Stimulated activated naive CD8-positive, alpha-beta T cell treated with anti-CD3 and anti-CD28 coated beads, Interleukin-15, amount 100 ng/mL, for 72 hours (primary cell): ENCODE data around the gene NDUFA8.

Experiments
- ATAC-seq: fragments of 150-1000 bp; cut with Tn5 transposase; 2 replicates; pipeline ENCODE4 v1.10.0; 2021; ENCODE audit warnings: mild to moderate bottlenecking, moderate library complexity
- DNase-seq, 2 donors: peaks; one replicate each; pipeline ENCODE4 v3.0.0; 2021 to 2022
- H3K27ac Mint-ChIP-seq, 2 donors: one replicate each; pipeline ENCODE4 v1.8.0; 2022; ENCODE audit warnings: mild to moderate bottlenecking in 2 of 2, mixed read lengths in 2 of 2, moderate library complexity in 2 of 2
- H3K27me3 Mint-ChIP-seq: one replicate; pipeline ENCODE4 v1.8.0; 2022; ENCODE audit warnings: mixed read lengths
- H3K4me1 Mint-ChIP-seq: one replicate; pipeline ENCODE4 v1.8.0; 2022; ENCODE audit warnings: mild to moderate bottlenecking, mixed read lengths
- H3K4me3 Mint-ChIP-seq, 2 donors: one replicate each; pipeline ENCODE4 v1.8.0; 2022; ENCODE audit warnings: mild to moderate bottlenecking in 2 of 2, mixed read lengths in 2 of 2, moderate library complexity in 1 of 2
- H3K9me3 Mint-ChIP-seq, 2 donors: one replicate each; pipeline ENCODE4 v1.8.0; 2022; ENCODE audit warnings: mixed read lengths in 2 of 2

NDUFA8 gene

GRCh38 chr9:122159925-122160246 is 307 bp upstream of the NDUFA8 start:
- H3K4me1 Mint-ChIP-seq, result peaks cover 29% of the 10 kb centered on the region
- peaks cover 28% of the 10 kb centered on the region for H3K27me3 Mint-ChIP-seq
- ATAC-seq (peak; percentile 1), DNase-seq (no peak)
- H3K4me3 Mint-ChIP-seq, result peak overlapping the region; percentile 92 to 97
- H3K27ac Mint-ChIP-seq, result peak overlapping the region; percentile 95 to 98
- H3K9me3 Mint-ChIP-seq, result peaks cover 5 to 8% of the 10 kb centered on the region in 2 donors

DNA sequence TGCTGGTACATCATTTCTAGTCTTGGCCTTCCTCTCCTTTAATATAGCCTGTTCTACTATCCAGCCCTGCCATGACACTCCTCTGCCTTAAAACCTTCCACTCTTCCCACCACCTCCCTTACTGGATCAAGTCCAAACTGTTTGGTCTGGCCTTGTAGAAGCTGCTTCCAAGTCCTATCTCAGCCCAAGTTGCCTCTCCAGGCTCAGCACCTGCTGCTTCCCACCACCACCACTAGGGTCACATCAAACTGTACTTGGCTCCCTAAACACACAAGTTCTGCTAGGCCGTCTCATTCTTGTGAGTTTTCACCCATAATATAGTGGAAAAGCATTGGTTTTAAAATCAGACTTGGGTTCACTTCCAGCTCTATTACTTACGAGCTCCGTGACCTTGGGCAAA is 1.4 kb downstream of the NDUFA8 start:
- peak; percentile 36 for ATAC-seq
- DNase-seq, result peak; percentile 15 to 32
- Mint-ChIP-seq H3K27me3 (peaks cover 18% of the 10 kb centered on the region), H3K4me3 (peak overlapping the region; percentile 34 to 54), H3K4me1 (peaks cover 39% of the 10 kb centered on the region), H3K9me3 (peaks cover 5 to 8% of the 10 kb centered on the region in 2 donors), H3K27ac (peak overlapping the region in 1 of 2 donors; percentile 23)

DNA sequence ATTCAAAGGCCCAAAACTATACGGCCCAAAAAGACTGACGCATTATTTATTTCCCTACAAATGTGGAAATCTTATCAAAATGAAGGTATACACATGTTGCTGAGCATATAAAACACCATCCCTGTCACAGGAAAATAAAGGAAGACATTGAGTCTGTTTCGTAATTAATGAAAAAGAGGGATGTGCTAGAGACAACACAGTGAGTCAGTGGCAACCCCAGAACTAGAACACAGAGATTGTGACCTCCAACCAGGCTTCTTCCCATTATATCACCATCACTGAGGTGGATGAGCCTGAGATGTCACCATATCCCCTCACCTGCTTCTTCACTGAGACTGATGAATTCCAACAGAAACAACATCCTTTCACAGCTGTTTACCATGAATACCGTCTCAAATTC is 3.8 kb downstream of the NDUFA8 start:
- no peak for ATAC-seq
- no peak overlapping the region for H3K27ac Mint-ChIP-seq

GRCh38 chr9:122151267-122151828 is 8.2 kb downstream of the NDUFA8 start:
- peaks cover 16% of the 10 kb centered on the region for H3K4me1 Mint-ChIP-seq
- no peaks in the 10 kb centered on the region for H3K9me3 Mint-ChIP-seq
- no peak overlapping the region for H3K4me3 Mint-ChIP-seq
- H3K27me3 Mint-ChIP-seq, result no peaks in the 10 kb centered on the region
- ATAC-seq, result no peak
- H3K27ac Mint-ChIP-seq, result no peak overlapping the region
- no peak for DNase-seq

More for the DNA sequence above, 3.8 kb downstream of the NDUFA8 start:
- no peak for DNase-seq
- Mint-ChIP-seq H3K4me1 (peaks cover 39% of the 10 kb centered on the region), H3K27me3 (peaks cover 4% of the 10 kb centered on the region), H3K4me3 (no peak overlapping the region), H3K9me3 (no peaks in the 10 kb centered on the region)

DNA sequence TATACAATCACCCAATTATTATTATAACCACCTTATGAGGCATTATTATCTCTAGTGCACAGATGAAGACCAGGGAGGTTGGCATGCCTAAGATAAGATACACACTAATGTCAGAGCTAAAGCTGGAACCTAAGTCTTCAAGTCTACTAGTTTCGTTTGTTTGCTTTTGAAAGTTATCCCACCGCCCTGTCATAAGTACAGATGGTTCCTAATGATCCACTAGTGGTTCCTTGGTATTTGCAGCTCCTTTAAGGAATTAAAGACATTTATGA is 14.1 kb downstream of the NDUFA8 start:
- no peak overlapping the region for H3K27ac Mint-ChIP-seq
- H3K27me3 Mint-ChIP-seq, result no peaks in the 10 kb centered on the region
- no peaks in the 10 kb centered on the region for H3K4me1 Mint-ChIP-seq
- H3K9me3 Mint-ChIP-seq, result no peaks in the 10 kb centered on the region
- no peak overlapping the region for H3K4me3 Mint-ChIP-seq
- DNase-seq, result no peak
- ATAC-seq, result no peak

DNA sequence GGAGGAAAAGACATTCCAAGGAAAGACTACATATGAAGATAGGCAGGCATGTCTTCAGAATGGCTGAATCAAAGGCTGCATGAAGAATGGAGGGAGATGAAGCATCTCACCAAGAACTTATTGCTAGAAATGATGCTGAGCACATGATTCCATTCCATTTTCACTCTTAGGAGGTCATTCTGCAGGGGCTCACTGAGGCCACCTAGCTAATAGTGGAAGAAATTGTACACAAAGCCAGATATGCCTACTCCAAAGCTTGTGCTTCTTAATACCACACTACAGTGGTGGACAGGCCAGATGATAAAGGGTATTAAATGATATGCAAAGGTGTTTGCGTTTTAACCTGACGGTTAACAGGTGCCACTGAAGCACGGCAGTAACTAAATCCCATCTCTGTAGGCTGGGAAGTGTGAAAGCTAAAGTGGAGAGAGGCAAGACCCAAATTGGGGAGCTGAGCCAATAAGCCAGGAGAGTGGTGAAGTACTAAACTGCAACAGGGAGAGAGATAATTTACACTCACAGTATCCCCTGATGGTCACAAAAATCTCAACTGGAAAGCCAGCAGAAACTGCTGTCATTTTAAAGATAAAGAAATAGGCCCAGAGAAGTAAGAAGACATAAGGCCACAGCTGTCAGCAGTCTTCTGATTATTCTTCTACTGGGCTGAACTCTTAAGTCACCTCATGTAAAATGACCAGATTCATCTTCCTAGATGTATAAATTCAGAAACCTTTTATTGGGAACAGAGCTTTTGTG is 14.6 kb downstream of the NDUFA8 start:
- Mint-ChIP-seq H3K27ac (peak overlapping the region in 1 of 2 donors; percentile 28), H3K4me3 (no peak overlapping the region), H3K9me3 (no peaks in the 10 kb centered on the region), H3K27me3 (no peaks in the 10 kb centered on the region), H3K4me1 (no peaks in the 10 kb centered on the region)
- DNase-seq, result no peak
- ATAC-seq, result no peak

GRCh38 chr9:122143876-122144405 is 15.6 kb downstream of the NDUFA8 start:
- no peaks in the 10 kb centered on the region for H3K4me1 Mint-ChIP-seq
- DNase-seq (no peak), ATAC-seq (no peak)
- no peaks in the 10 kb centered on the region for H3K27me3 Mint-ChIP-seq
- no peaks in the 10 kb centered on the region for H3K9me3 Mint-ChIP-seq
- H3K4me3 Mint-ChIP-seq, result no peak overlapping the region
- H3K27ac Mint-ChIP-seq, result peak overlapping the region in 1 of 2 donors; percentile 43

GRCh38 chr9:122143296-122143695 is 16.3 kb downstream of the NDUFA8 start:
- ATAC-seq (no peak), DNase-seq (no peak)
- no peaks in the 10 kb centered on the region for H3K9me3 Mint-ChIP-seq
- H3K27ac Mint-ChIP-seq, result no peak overlapping the region
- H3K4me3 Mint-ChIP-seq, result no peak overlapping the region
- H3K4me1 Mint-ChIP-seq, result no peaks in the 10 kb centered on the region
- no peaks in the 10 kb centered on the region for H3K27me3 Mint-ChIP-seq

DNA sequence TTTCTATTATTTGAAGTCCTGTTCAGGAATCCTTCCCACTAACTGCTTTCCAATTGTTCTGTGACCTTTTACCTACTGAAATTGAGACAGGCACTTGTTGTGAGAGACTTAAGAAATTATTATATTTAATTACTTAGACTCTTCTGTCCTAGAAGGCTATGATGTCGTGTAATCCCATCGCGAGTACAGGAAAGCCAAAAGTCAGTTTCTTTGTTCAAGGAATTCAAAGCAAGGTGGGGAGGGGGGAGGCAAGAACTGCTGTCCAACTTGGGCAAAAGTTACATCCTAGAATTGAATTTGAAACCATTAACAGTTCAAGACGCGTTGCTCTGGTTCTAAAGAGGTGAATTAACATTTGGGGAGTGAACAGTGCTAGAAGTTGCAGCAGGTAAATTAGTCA is 17.9 kb downstream of the NDUFA8 start:
- Mint-ChIP-seq H3K4me3 (no peak overlapping the region), H3K4me1 (no peaks in the 10 kb centered on the region), H3K27ac (no peak overlapping the region), H3K9me3 (no peaks in the 10 kb centered on the region), H3K27me3 (no peaks in the 10 kb centered on the region)
- ATAC-seq (no peak), DNase-seq (no peak)

DNA sequence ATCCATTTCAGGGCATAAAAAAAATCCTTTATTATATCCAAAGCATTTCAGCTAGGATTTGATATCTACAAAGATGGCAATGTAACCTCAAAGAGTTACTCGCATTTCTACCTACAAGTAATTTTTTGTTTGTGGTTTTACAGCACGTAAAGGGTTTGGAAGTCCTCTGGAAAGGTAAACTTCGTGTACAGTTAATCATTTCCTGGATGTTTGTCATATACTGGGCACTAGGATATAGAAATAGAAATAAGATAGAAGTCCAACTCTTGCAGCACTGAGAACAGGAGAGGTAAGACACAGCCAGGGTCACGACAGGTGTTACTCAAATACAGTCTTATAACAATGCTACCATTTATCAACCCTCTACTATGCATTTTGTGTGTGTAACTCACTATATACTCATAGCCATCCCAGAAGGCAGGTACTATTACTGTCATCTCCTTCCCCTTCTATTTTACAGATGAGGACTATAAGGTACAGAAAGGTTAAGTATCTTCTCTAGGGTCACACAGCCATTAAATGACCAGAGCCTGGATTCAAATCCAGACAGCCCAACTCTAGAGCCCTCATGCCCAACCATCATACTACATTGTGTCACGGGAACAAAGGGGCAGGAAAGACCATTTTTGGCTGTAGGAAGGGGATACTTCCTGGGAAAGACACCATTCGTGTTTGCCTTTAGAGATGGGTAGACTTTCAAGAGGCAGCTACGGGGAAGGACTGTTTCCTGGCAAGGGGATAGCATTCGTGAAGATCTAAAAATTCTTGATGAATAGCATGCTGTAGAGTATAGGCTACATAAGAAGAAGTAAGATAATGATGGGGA is 19.0 kb downstream of the NDUFA8 start:
- Mint-ChIP-seq H3K4me1 (no peaks in the 10 kb centered on the region), H3K4me3 (no peak overlapping the region), H3K9me3 (no peaks in the 10 kb centered on the region), H3K27ac (no peak overlapping the region), H3K27me3 (no peaks in the 10 kb centered on the region)
- no peak for DNase-seq
- ATAC-seq, result no peak

DNA sequence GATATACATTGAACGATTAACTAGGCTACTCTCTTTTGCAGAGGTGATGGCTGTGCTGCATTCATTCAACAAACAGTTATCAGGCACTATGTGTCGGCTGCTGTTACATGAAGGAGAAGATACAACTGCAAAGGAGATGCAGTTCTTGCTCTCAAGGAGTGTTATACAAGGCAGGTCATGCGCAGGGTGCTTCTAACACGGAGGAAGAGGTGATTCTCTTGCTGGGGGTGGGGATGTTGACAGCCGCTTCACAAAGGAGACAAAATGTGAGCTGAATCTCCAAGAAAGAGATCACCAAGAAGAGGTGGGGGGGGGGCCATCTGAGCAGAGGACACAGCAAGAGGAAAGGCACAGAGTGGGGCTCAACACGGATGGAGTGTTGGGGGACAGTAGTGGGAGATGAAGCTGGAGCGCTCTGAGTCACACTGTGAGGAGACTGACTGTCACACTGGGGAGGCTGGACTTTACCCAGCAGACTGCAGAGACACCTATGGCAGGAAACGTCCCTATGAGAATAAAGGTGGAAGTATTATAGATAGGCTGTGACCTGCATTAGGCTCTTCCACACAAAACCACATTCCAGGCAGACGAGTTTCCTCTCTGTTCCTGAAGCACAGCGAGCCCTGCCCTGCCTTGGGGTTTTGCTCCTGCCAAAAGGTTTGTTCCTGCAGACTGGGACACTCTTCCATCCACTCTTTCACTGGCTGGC is 20.9 kb downstream of the NDUFA8 start:
- ATAC-seq (no peak), DNase-seq (no peak)
- H3K27me3 Mint-ChIP-seq, result no peaks in the 10 kb centered on the region
- no peak overlapping the region for H3K27ac Mint-ChIP-seq
- H3K4me3 Mint-ChIP-seq, result no peak overlapping the region
- H3K4me1 Mint-ChIP-seq, result no peaks in the 10 kb centered on the region
- no peaks in the 10 kb centered on the region for H3K9me3 Mint-ChIP-seq

GRCh38 chr9:122135529-122135859 is 24.1 kb downstream of the NDUFA8 start:
- H3K4me3 Mint-ChIP-seq, result no peak overlapping the region

DNA sequence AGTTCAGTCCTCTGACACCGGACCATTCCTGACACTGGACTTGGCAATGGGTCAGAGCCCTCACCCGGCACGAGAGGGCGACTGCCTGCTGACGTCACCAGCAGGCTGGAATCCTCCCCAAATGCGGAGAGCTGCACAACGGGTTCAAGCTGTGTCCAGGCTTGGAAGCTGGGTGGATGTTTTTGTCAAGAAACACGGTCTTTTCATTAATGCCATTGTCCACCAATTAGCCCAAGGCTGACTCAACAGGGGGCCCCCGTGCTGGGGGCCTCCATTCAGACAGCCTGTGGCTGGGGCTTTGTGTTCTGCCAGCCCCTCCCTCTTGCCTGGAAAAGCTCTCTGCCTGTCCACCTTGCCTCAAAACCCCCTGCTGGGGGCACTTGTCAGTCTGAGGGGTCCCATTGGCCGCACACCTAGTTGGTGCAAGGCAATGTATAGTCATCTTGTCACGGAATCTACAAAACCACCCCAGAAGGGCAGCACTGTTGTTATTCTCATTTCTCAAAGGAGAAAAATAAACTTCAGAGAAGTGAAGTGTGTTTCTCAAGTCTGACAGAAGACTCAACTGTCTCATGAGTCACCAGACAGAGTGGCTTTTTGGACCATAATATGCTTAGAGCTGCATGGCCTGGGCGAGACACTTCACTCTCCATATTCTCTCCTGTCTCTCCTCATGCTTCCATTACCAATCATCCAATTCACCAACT is 24.6 kb downstream of the NDUFA8 start:
- Mint-ChIP-seq H3K27me3 (peaks cover 18% of the 10 kb centered on the region), H3K9me3 (no peaks in the 10 kb centered on the region), H3K4me1 (no peaks in the 10 kb centered on the region), H3K4me3 (no peak overlapping the region), H3K27ac (no peak overlapping the region)
- DNase-seq, result no peak
- no peak for ATAC-seq

More at GRCh38 chr9:122135529-122135859, 24.1 kb downstream of the NDUFA8 start:
- no peaks in the 10 kb centered on the region for H3K9me3 Mint-ChIP-seq
- H3K27ac Mint-ChIP-seq, result no peak overlapping the region
- H3K27me3 Mint-ChIP-seq, result peaks cover 16% of the 10 kb centered on the region
- ATAC-seq (no peak), DNase-seq (no peak)
- no peaks in the 10 kb centered on the region for H3K4me1 Mint-ChIP-seq

DNA sequence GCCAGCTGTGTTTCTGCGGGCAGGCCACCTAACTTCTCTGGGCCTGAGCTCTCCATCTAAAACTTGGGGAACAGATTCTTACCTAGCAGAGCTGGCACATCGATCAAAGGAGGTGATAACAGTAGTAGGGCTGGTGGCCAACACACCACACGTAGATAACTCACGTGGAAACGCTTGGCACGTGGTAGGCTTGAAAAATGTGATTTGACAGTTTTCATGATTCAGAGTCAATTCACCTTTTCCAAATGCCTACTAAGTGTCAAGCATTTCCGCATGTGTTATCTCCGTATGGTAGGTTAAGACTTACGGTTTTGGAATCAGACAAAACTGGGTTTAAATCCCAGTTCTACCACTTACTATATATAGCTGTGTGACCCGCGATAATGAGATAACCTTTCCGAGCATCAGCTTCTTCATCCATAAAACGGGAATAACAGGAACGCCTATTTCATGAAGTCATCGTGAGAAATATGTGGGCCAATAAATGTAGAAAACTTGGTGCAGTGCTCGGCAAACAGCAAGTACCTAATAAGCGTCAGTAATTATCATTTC is 25.5 kb downstream of the NDUFA8 start:
- no peak for ATAC-seq
- H3K27ac Mint-ChIP-seq, result no peak overlapping the region
- H3K27me3 Mint-ChIP-seq, result peaks cover 18% of the 10 kb centered on the region
- DNase-seq, result no peak
- no peak overlapping the region for H3K4me3 Mint-ChIP-seq
- H3K9me3 Mint-ChIP-seq, result no peaks in the 10 kb centered on the region
- no peaks in the 10 kb centered on the region for H3K4me1 Mint-ChIP-seq
